ENCODE results near the gene MAP3K12. TPM values are rescaled to one million over a fixed set of nuclear protein-coding genes. Genes with fewer than 3 reads are reported as not detected.

Gene MAP3K12
- polyA plus RNA-seq, 3 donors: 1.7 to 31.4 (median 2.0) TPM

- intact Hi-C loops (cut with micrococcal nuclease): no loop called here
- Histone ChIP-seq H2AFZ (ENCODE audit: insufficient read depth, low read depth, low read length, poor library complexity, severe bottlenecking) (no peak overlapping the region), H3K79me2 (ENCODE audit: insufficient read depth, low read length) (no peaks in the 10 kb centered on the region), H3K4me3 (replicated peaks in 1 of 3; ENCODE audit: low read depth in 2 of 3, low read length in 3 of 3) (no peak overlapping the region), H3K4me2 (replicated peaks; ENCODE audit: extremely low read depth, low read length, poor library complexity, severe bottlenecking) (no peak overlapping the region), H3K36me3 (replicated peaks in 1 of 2; ENCODE audit: control insufficient read depth in 1 of 2, insufficient read depth in 2 of 2, low read length in 2 of 2) (peaks cover 40 to 69% of the 10 kb centered on the region in 2 donors), H3K27me3 (ENCODE audit: control insufficient read depth in 2 of 2, insufficient read depth in 2 of 2, low read length in 2 of 2) (no peaks in the 10 kb centered on the region), H3K9me3 (replicated peaks in 1 of 2; ENCODE audit: control insufficient read depth in 1 of 2, insufficient read depth in 1 of 2, low read length in 2 of 2) (no peaks in the 10 kb centered on the region), H3K4me1 (ENCODE audit: control insufficient read depth in 1 of 2, insufficient read depth in 2 of 2, low read length in 2 of 2) (no peaks in the 10 kb centered on the region), H3K9ac (ENCODE audit: insufficient read depth, low read length, poor library complexity, severe bottlenecking) (no peak overlapping the region), H4K20me1 (ENCODE audit: insufficient read depth, low read length) (peaks cover 55% of the 10 kb centered on the region), H3K27ac (ENCODE audit: low read depth in 1 of 2, low read length in 2 of 2) (no peak overlapping the region)
- TF ChIP-seq CTCF (IDR thresholded peaks at IDR 0.05): no peak
- Mint-ChIP-seq H3K4me3 (no peak overlapping the region), H3K27me3 (ENCODE audit: low read depth in 3 of 3) (peaks cover 0 to 2% (median 1%) of the 10 kb centered on the region in 3 donors), H3K36me3 (peaks cover 31 to 37% of the 10 kb centered on the region in 2 donors), H3K4me1 (no peaks in the 10 kb centered on the region), H3K27ac (peak overlapping the region in 2 of 7 donors; percentile 61 to 63), H3K9me3 (peaks cover 0 to 1% (median 0%) of the 10 kb centered on the region in 7 donors)
- DNase-seq: no peak
- WGBS (ENCODE audit: insufficient coverage): 100% methylated on average over 7 of the region's 10 CpGs
Observed at GRCh38 chr12:53485955-53486735, 13.1 kb downstream of the MAP3K12 start.

GRCh38 chr12:53484686-53485575, 14.3 kb downstream of the MAP3K12 start:
- peaks cover 0 to 2% (median 1%) of the 10 kb centered on the region in 3 donors for H3K27me3 Mint-ChIP-seq (ENCODE audit: low read depth in 3 of 3)
- H3K36me3 Mint-ChIP-seq: peaks cover 41 to 45% of the 10 kb centered on the region in 2 donors

More at GRCh38 chr12:53484686-53485575, 14.3 kb downstream of the MAP3K12 start:
- peaks cover 0 to 1% (median 0%) of the 10 kb centered on the region in 7 donors for H3K9me3 Mint-ChIP-seq
- H2AFZ ChIP-seq (ENCODE audit: insufficient read depth, low read depth, low read length, poor library complexity, severe bottlenecking): no peak overlapping the region
- H3K27me3 ChIP-seq (ENCODE audit: control insufficient read depth in 2 of 2, insufficient read depth in 2 of 2, low read length in 2 of 2): no peaks in the 10 kb centered on the region
- H4K20me1 ChIP-seq (ENCODE audit: insufficient read depth, low read length): peaks cover 67% of the 10 kb centered on the region
- H3K4me3 ChIP-seq (replicated peaks in 1 of 3; ENCODE audit: low read depth in 2 of 3, low read length in 3 of 3): no peak overlapping the region
- no peak for TF ChIP-seq CTCF (IDR thresholded peaks at IDR 0.05)
- peaks cover 53 to 82% of the 10 kb centered on the region in 2 donors for H3K36me3 ChIP-seq (replicated peaks in 1 of 2; ENCODE audit: control insufficient read depth in 1 of 2, insufficient read depth in 2 of 2, low read length in 2 of 2)
- H3K9me3 ChIP-seq (replicated peaks in 1 of 2; ENCODE audit: control insufficient read depth in 1 of 2, insufficient read depth in 1 of 2, low read length in 2 of 2): no peaks in the 10 kb centered on the region
- DNase-seq: no peak
- WGBS (ENCODE audit: insufficient coverage): 90% methylated on average over 6 of the region's 10 CpGs
- no peaks in the 10 kb centered on the region for H3K79me2 ChIP-seq (ENCODE audit: insufficient read depth, low read length)
- H3K27ac Mint-ChIP-seq: peak overlapping the region in 4 of 7 donors; percentile 9 to 77 (median 71)
- no peak overlapping the region for H3K27ac ChIP-seq (ENCODE audit: low read depth in 1 of 2, low read length in 2 of 2)
- no peak overlapping the region for H3K4me3 Mint-ChIP-seq
- H3K9ac ChIP-seq (ENCODE audit: insufficient read depth, low read length, poor library complexity, severe bottlenecking): no peak overlapping the region
- H3K4me1 Mint-ChIP-seq: no peaks in the 10 kb centered on the region
- H3K4me1 ChIP-seq (ENCODE audit: control insufficient read depth in 1 of 2, insufficient read depth in 2 of 2, low read length in 2 of 2): no peaks in the 10 kb centered on the region
- intact Hi-C loops (cut with micrococcal nuclease): no loop called here
- H3K4me2 ChIP-seq (replicated peaks; ENCODE audit: extremely low read depth, low read length, poor library complexity, severe bottlenecking): no peak overlapping the region
